ENCODE results near the gene TTLL12.

DNA sequence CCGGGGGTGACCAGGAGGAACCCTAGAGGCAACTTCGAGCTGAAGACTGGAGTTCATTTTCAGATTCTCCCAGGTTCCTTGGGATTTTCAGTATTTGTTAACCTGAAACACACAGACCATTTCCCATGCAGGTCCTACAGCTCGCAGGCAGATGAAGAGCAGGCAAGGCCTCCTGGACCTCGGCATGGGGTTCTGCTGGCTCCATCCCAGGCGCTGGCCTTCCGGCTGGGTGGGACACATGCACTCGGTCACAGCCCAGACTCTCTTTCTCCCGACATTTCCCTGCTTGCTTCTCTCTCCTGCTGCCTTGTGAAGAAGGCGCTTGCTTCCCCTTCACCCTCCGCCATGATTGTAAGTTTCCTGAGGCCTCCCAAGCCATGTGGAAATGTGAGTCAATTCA lies 15.4 kb upstream of the TTLL12 start:
- TF ChIP-seq, protein P1, sequence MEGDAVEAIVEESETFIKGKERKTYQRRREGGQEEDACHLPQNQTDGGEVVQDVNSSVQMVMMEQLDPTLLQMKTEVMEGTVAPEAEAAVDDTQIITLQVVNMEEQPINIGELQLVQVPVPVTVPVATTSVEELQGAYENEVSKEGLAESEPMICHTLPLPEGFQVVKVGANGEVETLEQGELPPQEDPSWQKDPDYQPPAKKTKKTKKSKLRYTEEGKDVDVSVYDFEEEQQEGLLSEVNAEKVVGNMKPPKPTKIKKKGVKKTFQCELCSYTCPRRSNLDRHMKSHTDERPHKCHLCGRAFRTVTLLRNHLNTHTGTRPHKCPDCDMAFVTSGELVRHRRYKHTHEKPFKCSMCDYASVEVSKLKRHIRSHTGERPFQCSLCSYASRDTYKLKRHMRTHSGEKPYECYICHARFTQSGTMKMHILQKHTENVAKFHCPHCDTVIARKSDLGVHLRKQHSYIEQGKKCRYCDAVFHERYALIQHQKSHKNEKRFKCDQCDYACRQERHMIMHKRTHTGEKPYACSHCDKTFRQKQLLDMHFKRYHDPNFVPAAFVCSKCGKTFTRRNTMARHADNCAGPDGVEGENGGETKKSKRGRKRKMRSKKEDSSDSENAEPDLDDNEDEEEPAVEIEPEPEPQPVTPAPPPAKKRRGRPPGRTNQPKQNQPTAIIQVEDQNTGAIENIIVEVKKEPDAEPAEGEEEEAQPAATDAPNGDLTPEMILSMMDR (IDR thresholded peaks at IDR 0.05): no peak
- no peak for TF ChIP-seq POLR2A (IDR thresholded peaks at IDR 0.05)

Data from esophagus squamous epithelium (tissue), 4 donors.